Gastroesophageal sphincter (tissue), 3 donors: Measurements from ENCODE around the gene LPO.

ENCODE experiments used
- CTCF ChIP-seq, 4 experiments: fragments of 200-600 bp in 2 of 4; fragments of 450-650 bp in 2 of 4; sonication (generic) in 1 of 4; IDR thresholded peaks; one replicate each; pipeline ENCODE4 v1.5.1; 2017 to 2019; ENCODE audit warnings: antibody characterized with exemption in 4 of 4, mild to moderate bottlenecking in 2 of 4, moderate library complexity in 2 of 4
- EP300 ChIP-seq: sonication (generic); formaldehyde crosslinking; IDR thresholded peaks from one replicate; pipeline ENCODE4 v1.6.1; 2017; ENCODE audit warnings: antibody characterized with exemption, mild to moderate bottlenecking
- POLR2A ChIP-seq, 2 donors: fragments of 450-650 bp; IDR thresholded peaks; one replicate each; pipeline ENCODE4 v1.6.1; 2017; ENCODE audit warnings: antibody characterized with exemption in 2 of 2, mild to moderate bottlenecking in 2 of 2, moderate library complexity in 1 of 2
- POLR2AphosphoS5 ChIP-seq: sonication (generic); formaldehyde crosslinking; IDR thresholded peaks from one replicate; pipeline ENCODE4 v1.6.1; 2017; ENCODE audit warnings: antibody characterized with exemption

GRCh38 chr17:58318065-58318481 lies 79.7 kb downstream of the LPO start:
- TF ChIP-seq CTCF (IDR thresholded peaks at IDR 0.05): no peak
- TF ChIP-seq POLR2AphosphoS5: no peak
- TF ChIP-seq POLR2A (IDR thresholded peaks at IDR 0.05): no peak
- no peak for TF ChIP-seq EP300
